Prostate gland (tissue), 2 donors: ENCODE data around the gene SLC16A7. TPM values are rescaled to one million over a fixed set of nuclear protein-coding genes. Genes with fewer than 3 reads are reported as not detected.

Source experiments
- DNase-seq: peaks from one replicate; pipeline ENCODE4 v3.0.0-alpha.2; 2019; ENCODE audit warnings: low spot score
- H3K27ac ChIP-seq, 2 donors: fragments of 200-600 bp; sonication (generic); 2 replicates each; pipeline ENCODE4 v1.5.1; 2017 to 2019
- H3K27me3 ChIP-seq: fragments of 200-600 bp; sonication (generic); replicated peaks from 2 replicates; pipeline ENCODE4 v1.5.1; 2019; ENCODE audit not compliant: insufficient read depth
- H3K36me3 ChIP-seq, 2 donors: fragments of 200-600 bp; sonication (generic); 1 replicate in 1 of 2; 2 replicates in 1 of 2; pipeline versions ENCODE4 v1.5.1 to v1.8.1; 2017 to 2019
- H3K4me1 ChIP-seq: fragments of 200-600 bp; sonication (generic); replicated peaks from 2 replicates; pipeline ENCODE4 v1.5.1; 2019
- H3K4me3 ChIP-seq, 2 donors: fragments of 200-600 bp; sonication (generic); 2 replicates each; pipeline ENCODE4 v1.5.1; 2017 to 2019
- H3K9me3 ChIP-seq: fragments of 200-600 bp; sonication (generic); 2 replicates; pipeline ENCODE4 v1.5.1; 2017
- POLR2A ChIP-seq: fragments of 450-650 bp; IDR thresholded peaks from one replicate; pipeline ENCODE4 v1.6.1; 2016; ENCODE audit warnings: antibody characterized with exemption, mild to moderate bottlenecking
- POLR2AphosphoS5 ChIP-seq: sonication (generic); formaldehyde crosslinking; IDR thresholded peaks from one replicate; pipeline ENCODE4 v1.6.1; 2017; ENCODE audit warnings: antibody characterized with exemption
- WGBS: methylation state at CpG from one replicate; pipeline ENCODE4 v1.1.5; 2018; 5-methylcytosine and 5-hydroxymethylcytosine counted together
- intact Hi-C: fragments of 100-400 bp; cut with DNase I; formaldehyde crosslinking; loops from one replicate; pipeline ENCODE4 v1.14.2; 2022
- small RNA-seq, 2 donors: library from RNA; depleted of rRNA; stranded (forward); fragments of <200 nt; gene quantifications; one replicate each; pipeline ENCODE3, GENCODE V24; 2016
- total RNA-seq, 2 donors: library from RNA; depleted of rRNA; stranded (reverse); fragments of >200 nt; gene quantifications; one replicate each; pipeline ENCODE4 v1.1.0, GENCODE V29; 2016
- TF ChIP-seq, protein P1 (sequence below), 4 experiments: fragments of 200-600 bp in 2 of 4; fragments of 450-650 bp in 2 of 4; sonication (generic) in 2 of 4; IDR thresholded peaks; 1 replicate in 3 of 4; 2 replicates in 1 of 4; pipeline ENCODE4 v1.5.1; 2016 to 2019; ENCODE audit warnings: antibody characterized with exemption in 4 of 4, mild to moderate bottlenecking in 2 of 4, moderate library complexity in 2 of 4

Gene SLC16A7
- total RNA-seq, 2 donors from 2014 or later: 4.3 to 10.6 TPM

DNA sequence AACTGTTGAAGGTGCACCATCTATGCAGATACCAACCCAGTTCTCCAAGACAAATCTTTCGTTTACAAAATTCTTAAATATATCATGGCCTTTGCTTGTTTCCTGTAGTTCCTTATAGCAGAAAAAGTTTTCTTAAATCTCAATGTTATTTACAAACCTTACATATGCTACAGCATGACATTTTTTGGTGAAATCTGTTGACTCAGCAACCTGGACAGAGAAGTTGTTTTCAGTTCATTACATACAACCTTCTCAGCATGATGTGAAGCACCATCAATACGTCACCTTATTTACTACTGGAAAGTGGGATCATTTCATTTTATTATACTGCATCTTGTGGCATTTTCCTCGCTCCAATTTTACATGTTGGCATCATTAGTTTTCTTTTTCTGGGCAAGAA lies 231.9 kb downstream of the SLC16A7 start:
- intact Hi-C loops: no loop called here
- 89% methylated on average over 3 of the region's 3 CpGs for WGBS
- H3K4me3 ChIP-seq: no peak overlapping the region
- no peaks in the 10 kb centered on the region for H3K4me1 ChIP-seq
- H3K36me3 ChIP-seq: no peaks in the 10 kb centered on the region
- H3K27ac ChIP-seq: no peak overlapping the region
- H3K9me3 ChIP-seq: no peaks in the 10 kb centered on the region
- no peak for TF ChIP-seq POLR2AphosphoS5
- TF ChIP-seq, protein P1, sequence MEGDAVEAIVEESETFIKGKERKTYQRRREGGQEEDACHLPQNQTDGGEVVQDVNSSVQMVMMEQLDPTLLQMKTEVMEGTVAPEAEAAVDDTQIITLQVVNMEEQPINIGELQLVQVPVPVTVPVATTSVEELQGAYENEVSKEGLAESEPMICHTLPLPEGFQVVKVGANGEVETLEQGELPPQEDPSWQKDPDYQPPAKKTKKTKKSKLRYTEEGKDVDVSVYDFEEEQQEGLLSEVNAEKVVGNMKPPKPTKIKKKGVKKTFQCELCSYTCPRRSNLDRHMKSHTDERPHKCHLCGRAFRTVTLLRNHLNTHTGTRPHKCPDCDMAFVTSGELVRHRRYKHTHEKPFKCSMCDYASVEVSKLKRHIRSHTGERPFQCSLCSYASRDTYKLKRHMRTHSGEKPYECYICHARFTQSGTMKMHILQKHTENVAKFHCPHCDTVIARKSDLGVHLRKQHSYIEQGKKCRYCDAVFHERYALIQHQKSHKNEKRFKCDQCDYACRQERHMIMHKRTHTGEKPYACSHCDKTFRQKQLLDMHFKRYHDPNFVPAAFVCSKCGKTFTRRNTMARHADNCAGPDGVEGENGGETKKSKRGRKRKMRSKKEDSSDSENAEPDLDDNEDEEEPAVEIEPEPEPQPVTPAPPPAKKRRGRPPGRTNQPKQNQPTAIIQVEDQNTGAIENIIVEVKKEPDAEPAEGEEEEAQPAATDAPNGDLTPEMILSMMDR (IDR thresholded peaks at IDR 0.05): no peak
- TF ChIP-seq POLR2A: no peak
- H3K27me3 ChIP-seq: no peaks in the 10 kb centered on the region
- DNase-seq: no peak

DNA sequence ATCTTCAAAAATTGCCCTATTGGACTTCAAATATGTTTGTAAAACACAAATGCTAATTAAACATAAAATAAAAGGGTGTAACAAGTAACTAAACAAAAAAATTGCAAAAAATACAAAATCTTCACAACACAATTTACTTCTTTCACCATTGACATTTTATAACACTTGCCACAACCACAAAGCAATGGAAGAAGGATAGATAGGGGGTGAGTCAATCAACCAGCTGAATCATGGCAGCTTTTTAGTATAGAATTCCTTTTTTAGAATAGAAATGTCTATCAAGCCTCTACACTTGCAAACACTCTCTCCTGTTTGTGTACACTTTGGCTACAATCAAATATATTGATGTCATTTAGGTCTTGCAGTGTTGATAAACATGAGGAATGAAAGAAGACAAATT lies 232.7 kb downstream of the SLC16A7 start:
- TF ChIP-seq POLR2AphosphoS5: no peak
- TF ChIP-seq, protein P1 (IDR thresholded peaks at IDR 0.05): no peak
- TF ChIP-seq POLR2A: no peak
- H3K4me3 ChIP-seq: no peak overlapping the region
- DNase-seq: no peak
- no peaks in the 10 kb centered on the region for H3K36me3 ChIP-seq
- intact Hi-C loops: no loop called here
- H3K9me3 ChIP-seq: no peaks in the 10 kb centered on the region
- no peak overlapping the region for H3K27ac ChIP-seq
- H3K4me1 ChIP-seq: no peaks in the 10 kb centered on the region
- no peaks in the 10 kb centered on the region for H3K27me3 ChIP-seq

DNA sequence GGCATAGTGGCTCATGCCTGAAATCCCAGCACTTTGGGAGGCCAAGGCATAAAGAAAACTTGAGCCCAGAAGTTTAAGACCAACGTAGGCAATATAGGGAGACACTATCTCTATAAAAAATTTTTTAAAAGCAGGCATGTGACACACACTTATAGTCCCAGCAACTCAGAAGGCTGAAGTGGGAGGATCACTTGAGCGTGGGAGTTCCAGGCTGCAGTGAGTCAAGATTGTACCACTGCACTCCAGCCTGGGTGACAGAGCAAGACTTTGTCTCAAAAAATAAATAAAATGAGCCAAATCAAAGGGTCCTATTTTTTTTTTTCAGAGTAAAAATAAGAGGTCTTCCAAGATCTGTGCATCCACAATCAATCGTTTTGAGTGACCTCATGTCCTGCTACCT lies 237.6 kb downstream of the SLC16A7 start:
- Histone ChIP-seq H3K27me3 (no peaks in the 10 kb centered on the region), H3K27ac (no peak overlapping the region), H3K4me3 (no peak overlapping the region), H3K36me3 (no peaks in the 10 kb centered on the region), H3K9me3 (no peaks in the 10 kb centered on the region), H3K4me1 (no peaks in the 10 kb centered on the region)
- TF ChIP-seq POLR2AphosphoS5: no peak
- no peak for TF ChIP-seq POLR2A
- TF ChIP-seq, protein P1 (IDR thresholded peaks at IDR 0.05): no peak
- WGBS: 76% methylated on average over 3 of the region's 3 CpGs
- no peak for DNase-seq
- intact Hi-C loops: no loop called here

DNA sequence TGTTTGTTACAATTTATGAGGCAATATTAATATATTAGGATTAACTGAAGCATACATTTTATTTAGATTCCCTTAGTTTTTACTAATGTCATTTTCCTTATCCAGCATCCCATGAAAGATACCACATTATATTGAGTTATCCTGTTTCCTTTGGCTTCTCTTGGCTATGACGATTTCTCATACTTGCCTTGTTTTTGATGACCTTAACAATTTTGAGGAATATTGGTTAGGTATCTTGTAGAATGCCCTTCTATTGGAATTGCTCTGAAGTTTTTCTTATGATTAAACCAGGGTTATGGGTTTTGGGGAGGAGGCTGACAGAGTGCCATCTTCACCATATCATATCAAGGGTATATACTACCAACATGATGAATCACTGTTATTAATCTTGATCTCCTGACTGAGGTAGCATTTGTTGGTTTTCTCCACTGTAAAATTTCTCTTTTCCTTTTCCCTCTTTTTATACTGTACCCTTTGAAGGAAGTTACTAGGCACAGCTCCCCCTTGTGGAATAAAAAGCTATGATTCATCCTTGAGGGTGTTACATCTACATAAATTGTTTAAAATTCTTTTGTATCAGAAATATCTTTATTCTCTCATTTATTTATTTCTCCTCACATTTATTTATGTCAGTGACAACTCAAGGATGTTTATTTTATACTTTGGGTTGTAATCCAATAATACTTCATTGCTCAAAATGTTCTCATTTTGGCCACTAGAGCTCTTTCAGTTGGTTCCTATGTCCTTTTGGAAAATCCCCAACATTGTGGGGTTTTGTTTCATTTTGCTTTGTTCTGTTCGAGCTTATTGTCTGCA lies 239.0 kb downstream of the SLC16A7 start:
- no peak for TF ChIP-seq POLR2AphosphoS5
- TF ChIP-seq, protein P1 (IDR thresholded peaks at IDR 0.05): peak in 2 of 4 experiments; percentile 15 to 42
- intact Hi-C loops: no loop called here
- Histone ChIP-seq H3K27ac (no peak overlapping the region), H3K36me3 (no peaks in the 10 kb centered on the region), H3K9me3 (no peaks in the 10 kb centered on the region), H3K4me1 (no peaks in the 10 kb centered on the region), H3K27me3 (no peaks in the 10 kb centered on the region), H3K4me3 (no peak overlapping the region)
- WGBS: 69% methylated on average over 2 of the region's 2 CpGs
- DNase-seq: no peak

Small RNAs within 50 kb of the gene (small RNA-seq; reads per million reads assigned to genes)
- 0 reads per million in 2 donors for gene AC079905.2
- gene RNU4-20P: 0 reads per million in 2 donors
